GM12878 (cell line): ENCODE data around the gene ZNF616. TPM values are rescaled to one million over a fixed set of nuclear protein-coding genes. Genes with fewer than 3 reads are reported as not detected.

ENCODE experiments used
- BHLHE40 ChIP-seq, 2 experiments: fragments of 450-650 bp in 1 of 2; IDR thresholded peaks; 2 replicates each; pipeline ENCODE4 v1.6.1; 2011 to 2017; ENCODE audit warnings: low read depth in 2 of 2, borderline replicate concordance in 1 of 2, improper control_type of control experiment in 1 of 2, low read length in 1 of 2, mild to moderate bottlenecking in 1 of 2
- EGR1 ChIP-seq, 2 experiments: IDR thresholded peaks; 1 replicate in 1 of 2; 2 replicates in 1 of 2; pipeline ENCODE4 v1.6.1; 2011 to 2012; ENCODE audit warnings: low read depth in 2 of 2, low read length in 2 of 2, borderline replicate concordance in 1 of 2, mild to moderate bottlenecking in 1 of 2, moderate library complexity in 1 of 2
- GATAD2B ChIP-seq: fragments of 450-650 bp; conservative IDR thresholded peaks from 2 replicates; pipeline ENCODE4 v1.6.1; 2017; ENCODE audit warnings: low read depth, mild to moderate bottlenecking, moderate library complexity
- IKZF1 ChIP-seq: fragments of 450-650 bp; conservative IDR thresholded peaks from 2 replicates; pipeline ENCODE4 v1.6.1; 2017; ENCODE audit warnings: antibody characterized with exemption, mild to moderate bottlenecking
- IKZF2 ChIP-seq, 2 experiments: fragments of 450-650 bp; IDR thresholded peaks; 2 replicates each; pipeline ENCODE4 v1.6.1; 2017; ENCODE audit warnings: mild to moderate bottlenecking in 2 of 2, moderate library complexity in 2 of 2
- LARP7 ChIP-seq: fragments of 450-650 bp; IDR thresholded peaks from 2 replicates; pipeline ENCODE4 v1.6.1; 2017; ENCODE audit warnings: mild to moderate bottlenecking
- MTA2 ChIP-seq: fragments of 450-650 bp; IDR thresholded peaks from 2 replicates; pipeline ENCODE4 v1.6.1; 2016; ENCODE audit warnings: low read depth, mild to moderate bottlenecking, moderate library complexity
- POLR2A ChIP-seq: IDR thresholded peaks from 2 replicates; pipeline ENCODE4 v1.6.1; 2011; ENCODE audit warnings: low read depth, mild to moderate bottlenecking, low read length
- RUNX3 ChIP-seq: IDR thresholded peaks from 2 replicates; pipeline ENCODE4 v1.6.1; 2012; ENCODE audit warnings: low read length, inconsistent platforms
- SIN3A ChIP-seq: IDR thresholded peaks from 2 replicates; pipeline ENCODE4 v1.6.1; 2012; ENCODE audit warnings: low read depth, low read length, improper control_type of control experiment
- SMARCA5 ChIP-seq: fragments of 450-650 bp; IDR thresholded peaks from 2 replicates; pipeline ENCODE4 v1.6.1; 2017; ENCODE audit warnings: mild to moderate bottlenecking
- SRF ChIP-seq, 2 experiments: IDR thresholded peaks; 2 replicates each; pipeline ENCODE4 v1.6.1; 2011; ENCODE audit warnings: low read depth in 2 of 2, low read length in 2 of 2, mild to moderate bottlenecking in 1 of 2, moderate library complexity in 1 of 2
- TAF1 ChIP-seq: IDR thresholded peaks from 2 replicates; pipeline ENCODE4 v1.6.1; 2011; ENCODE audit warnings: mild to moderate bottlenecking, low read depth, low read length, borderline replicate concordance
- YY1 ChIP-seq: IDR thresholded peaks from 2 replicates; pipeline ENCODE4 v1.6.1; 2011; ENCODE audit warnings: low read depth, mild to moderate bottlenecking, low read length
- ZNF217 ChIP-seq: fragments of 450-650 bp; IDR thresholded peaks from 2 replicates; pipeline ENCODE4 v1.6.1; 2017; ENCODE audit warnings: antibody characterized with exemption, mild to moderate bottlenecking
- polyA plus RNA-seq, 11 experiments: library from polyadenylated mRNA; depleted of rRNA in 4 of 11; unstranded in 6 of 11; stranded (reverse) in 5 of 11; fragments of >200 nt; fragmentation: Nextera tagmentation in 4 of 11; fragmentation: Illumina TruSeq in 1 of 11; extraction: Ambion mirVana in 4 of 11; extraction: Trizol in 1 of 11; gene quantifications; 1 replicate in 1 of 11; 2 replicates in 10 of 11; pipeline versions ENCODE4 v1.2.1 to v1.2.3, GENCODE V29; 2011 to 2016; ENCODE audit warnings: inconsistent platforms in 2 of 11, missing spikeins in 2 of 11, low read depth in 1 of 11
- total RNA-seq, 4 experiments: library from RNA; depleted of rRNA in 3 of 4; stranded (reverse); fragments of >200 nt in 3 of 4; fragmentation: Illumina TruSeq in 1 of 4; extraction: Trizol in 1 of 4; gene quantifications; 2 replicates each; pipeline versions ENCODE4 v1.2.1 to v1.2.3, GENCODE V29; 2013 to 2021
- TF ChIP-seq, protein P1 (sequence below): fragments of 450-650 bp; IDR thresholded peaks from 2 replicates; pipeline ENCODE4 v1.6.1; 2016; ENCODE audit warnings: mild to moderate bottlenecking, moderate library complexity, borderline replicate concordance
- TF ChIP-seq, protein P2 (sequence below): fragments of 450-650 bp; IDR thresholded peaks from 2 replicates; pipeline ENCODE4 v1.6.1; 2017; ENCODE audit warnings: mild to moderate bottlenecking, moderate library complexity
- TF ChIP-seq, protein P3 (sequence below): fragments of 450-650 bp; IDR thresholded peaks from 2 replicates; pipeline ENCODE4 v1.6.1; 2018; ENCODE audit warnings: mild to moderate bottlenecking, low read depth, moderate library complexity; ENCODE audit not compliant: partially characterized antibody

The ZNF616 gene
- total and polyA plus RNA-seq, 10 of the 15 experiments (the other 5 are each of a cell fraction or from before 2014, with no cell fraction given), result 1.1 to 5.9 (median 3.8) TPM

DNA sequence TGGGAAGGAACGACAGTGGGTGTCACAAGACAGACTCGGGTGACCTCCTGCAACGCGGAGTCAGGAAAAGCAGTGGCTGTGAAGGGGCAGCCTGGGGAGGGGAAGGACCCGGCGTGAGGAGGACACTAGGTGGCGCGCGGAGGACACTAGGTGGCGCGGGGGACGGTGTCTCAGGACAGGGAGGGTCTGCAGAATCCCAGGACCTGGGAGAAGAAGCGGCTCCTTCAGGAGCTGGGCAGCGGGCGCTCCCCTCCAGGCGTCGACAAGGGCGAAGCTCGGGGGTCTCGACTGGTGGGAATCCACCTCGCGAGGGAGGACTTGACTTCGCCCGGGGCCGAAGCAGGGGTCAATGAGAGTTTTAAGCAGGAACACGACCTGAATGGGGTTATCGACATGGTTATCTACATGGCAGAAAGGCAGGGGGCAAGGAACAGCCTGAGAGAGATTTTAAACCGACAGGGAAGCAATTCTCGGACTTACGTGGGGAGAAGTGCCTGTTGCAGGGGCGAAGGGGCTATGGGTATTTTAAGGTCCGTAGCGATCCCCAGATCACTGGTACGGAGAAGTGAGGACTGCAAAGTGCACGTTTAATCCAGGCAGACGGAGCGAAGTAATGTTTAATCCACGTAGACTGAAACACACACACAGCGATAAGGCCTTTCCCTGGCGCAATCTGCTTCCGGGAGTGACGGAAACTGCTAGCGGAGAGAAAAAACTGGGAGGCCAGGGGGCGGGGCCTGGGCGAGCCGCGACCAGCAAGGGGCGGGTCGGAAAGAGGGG lies at the start of gene ZNF616 (continued):
- 0 out of 2 replicates have a peak, but pooled peaks have one; percentile 5 for TF ChIP-seq RUNX3
- TF ChIP-seq, protein P1, sequence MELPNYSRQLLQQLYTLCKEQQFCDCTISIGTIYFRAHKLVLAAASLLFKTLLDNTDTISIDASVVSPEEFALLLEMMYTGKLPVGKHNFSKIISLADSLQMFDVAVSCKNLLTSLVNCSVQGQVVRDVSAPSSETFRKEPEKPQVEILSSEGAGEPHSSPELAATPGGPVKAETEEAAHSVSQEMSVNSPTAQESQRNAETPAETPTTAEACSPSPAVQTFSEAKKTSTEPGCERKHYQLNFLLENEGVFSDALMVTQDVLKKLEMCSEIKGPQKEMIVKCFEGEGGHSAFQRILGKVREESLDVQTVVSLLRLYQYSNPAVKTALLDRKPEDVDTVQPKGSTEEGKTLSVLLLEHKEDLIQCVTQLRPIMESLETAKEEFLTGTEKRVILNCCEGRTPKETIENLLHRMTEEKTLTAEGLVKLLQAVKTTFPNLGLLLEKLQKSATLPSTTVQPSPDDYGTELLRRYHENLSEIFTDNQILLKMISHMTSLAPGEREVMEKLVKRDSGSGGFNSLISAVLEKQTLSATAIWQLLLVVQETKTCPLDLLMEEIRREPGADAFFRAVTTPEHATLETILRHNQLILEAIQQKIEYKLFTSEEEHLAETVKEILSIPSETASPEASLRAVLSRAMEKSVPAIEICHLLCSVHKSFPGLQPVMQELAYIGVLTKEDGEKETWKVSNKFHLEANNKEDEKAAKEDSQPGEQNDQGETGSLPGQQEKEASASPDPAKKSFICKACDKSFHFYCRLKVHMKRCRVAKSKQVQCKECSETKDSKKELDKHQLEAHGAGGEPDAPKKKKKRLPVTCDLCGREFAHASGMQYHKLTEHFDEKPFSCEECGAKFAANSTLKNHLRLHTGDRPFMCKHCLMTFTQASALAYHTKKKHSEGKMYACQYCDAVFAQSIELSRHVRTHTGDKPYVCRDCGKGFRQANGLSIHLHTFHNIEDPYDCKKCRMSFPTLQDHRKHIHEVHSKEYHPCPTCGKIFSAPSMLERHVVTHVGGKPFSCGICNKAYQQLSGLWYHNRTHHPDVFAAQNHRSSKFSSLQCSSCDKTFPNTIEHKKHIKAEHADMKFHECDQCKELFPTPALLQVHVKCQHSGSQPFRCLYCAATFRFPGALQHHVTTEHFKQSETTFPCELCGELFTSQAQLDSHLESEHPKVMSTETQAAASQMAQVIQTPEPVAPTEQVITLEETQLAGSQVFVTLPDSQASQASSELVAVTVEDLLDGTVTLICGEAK, result peak; percentile 95
- TF ChIP-seq BHLHE40 (IDR thresholded peaks at IDR 0.05; ENCODE audit: borderline replicate concordance in 1 of 2, low read depth in 2 of 2, low read length in 1 of 2), result peak; percentile 22 to 50; a peak in 2 of 4 replicates
- 0 out of 2 replicates have a peak, but pooled peaks have one; percentile 41 for TF ChIP-seq YY1
- peak; percentile 71 for TF ChIP-seq POLR2A
- TF ChIP-seq SRF (IDR thresholded peaks at IDR 0.05; ENCODE audit: low read depth in 2 of 2, low read length in 2 of 2), result 0 out of 4 replicates have a peak, but pooled peaks of 1 of the 2 experiments have one; percentile 46
- TF ChIP-seq, protein P2, sequence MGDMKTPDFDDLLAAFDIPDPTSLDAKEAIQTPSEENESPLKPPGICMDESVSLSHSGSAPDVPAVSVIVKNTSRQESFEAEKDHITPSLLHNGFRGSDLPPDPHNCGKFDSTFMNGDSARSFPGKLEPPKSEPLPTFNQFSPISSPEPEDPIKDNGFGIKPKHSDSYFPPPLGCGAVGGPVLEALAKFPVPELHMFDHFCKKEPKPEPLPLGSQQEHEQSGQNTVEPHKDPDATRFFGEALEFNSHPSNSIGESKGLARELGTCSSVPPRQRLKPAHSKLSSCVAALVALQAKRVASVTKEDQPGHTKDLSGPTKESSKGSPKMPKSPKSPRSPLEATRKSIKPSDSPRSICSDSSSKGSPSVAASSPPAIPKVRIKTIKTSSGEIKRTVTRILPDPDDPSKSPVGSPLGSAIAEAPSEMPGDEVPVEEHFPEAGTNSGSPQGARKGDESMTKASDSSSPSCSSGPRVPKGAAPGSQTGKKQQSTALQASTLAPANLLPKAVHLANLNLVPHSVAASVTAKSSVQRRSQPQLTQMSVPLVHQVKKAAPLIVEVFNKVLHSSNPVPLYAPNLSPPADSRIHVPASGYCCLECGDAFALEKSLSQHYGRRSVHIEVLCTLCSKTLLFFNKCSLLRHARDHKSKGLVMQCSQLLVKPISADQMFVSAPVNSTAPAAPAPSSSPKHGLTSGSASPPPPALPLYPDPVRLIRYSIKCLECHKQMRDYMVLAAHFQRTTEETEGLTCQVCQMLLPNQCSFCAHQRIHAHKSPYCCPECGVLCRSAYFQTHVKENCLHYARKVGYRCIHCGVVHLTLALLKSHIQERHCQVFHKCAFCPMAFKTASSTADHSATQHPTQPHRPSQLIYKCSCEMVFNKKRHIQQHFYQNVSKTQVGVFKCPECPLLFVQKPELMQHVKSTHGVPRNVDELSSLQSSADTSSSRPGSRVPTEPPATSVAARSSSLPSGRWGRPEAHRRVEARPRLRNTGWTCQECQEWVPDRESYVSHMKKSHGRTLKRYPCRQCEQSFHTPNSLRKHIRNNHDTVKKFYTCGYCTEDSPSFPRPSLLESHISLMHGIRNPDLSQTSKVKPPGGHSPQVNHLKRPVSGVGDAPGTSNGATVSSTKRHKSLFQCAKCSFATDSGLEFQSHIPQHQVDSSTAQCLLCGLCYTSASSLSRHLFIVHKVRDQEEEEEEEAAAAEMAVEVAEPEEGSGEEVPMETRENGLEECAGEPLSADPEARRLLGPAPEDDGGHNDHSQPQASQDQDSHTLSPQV, result 0 out of 2 replicates have a peak, but pooled peaks have one; percentile 41
- peak; percentile 73 for TF ChIP-seq IKZF1
- 0 out of 2 replicates have a peak, but pooled peaks have one; percentile 20 for TF ChIP-seq LARP7
- 0 out of 2 replicates have a peak, but pooled peaks have one; percentile 9 for TF ChIP-seq MTA2
- peak in 1 of 2 experiments; percentile 24; a peak in 1 of 4 replicates for TF ChIP-seq IKZF2 (IDR thresholded peaks at IDR 0.05)
- 0 out of 2 replicates have a peak, but pooled peaks have one; percentile 31 for TF ChIP-seq GATAD2B
- peak in 1 of 2 experiments; percentile 20; a peak in 1 of 3 replicates for TF ChIP-seq EGR1 (IDR thresholded peaks at IDR 0.05; ENCODE audit: borderline replicate concordance in 1 of 2, low read depth in 2 of 2, low read length in 2 of 2)
- no peak for TF ChIP-seq ZNF217
- peak; percentile 80; the same call in 1 of the 2 replicates for TF ChIP-seq SMARCA5
- TF ChIP-seq, protein P3, sequence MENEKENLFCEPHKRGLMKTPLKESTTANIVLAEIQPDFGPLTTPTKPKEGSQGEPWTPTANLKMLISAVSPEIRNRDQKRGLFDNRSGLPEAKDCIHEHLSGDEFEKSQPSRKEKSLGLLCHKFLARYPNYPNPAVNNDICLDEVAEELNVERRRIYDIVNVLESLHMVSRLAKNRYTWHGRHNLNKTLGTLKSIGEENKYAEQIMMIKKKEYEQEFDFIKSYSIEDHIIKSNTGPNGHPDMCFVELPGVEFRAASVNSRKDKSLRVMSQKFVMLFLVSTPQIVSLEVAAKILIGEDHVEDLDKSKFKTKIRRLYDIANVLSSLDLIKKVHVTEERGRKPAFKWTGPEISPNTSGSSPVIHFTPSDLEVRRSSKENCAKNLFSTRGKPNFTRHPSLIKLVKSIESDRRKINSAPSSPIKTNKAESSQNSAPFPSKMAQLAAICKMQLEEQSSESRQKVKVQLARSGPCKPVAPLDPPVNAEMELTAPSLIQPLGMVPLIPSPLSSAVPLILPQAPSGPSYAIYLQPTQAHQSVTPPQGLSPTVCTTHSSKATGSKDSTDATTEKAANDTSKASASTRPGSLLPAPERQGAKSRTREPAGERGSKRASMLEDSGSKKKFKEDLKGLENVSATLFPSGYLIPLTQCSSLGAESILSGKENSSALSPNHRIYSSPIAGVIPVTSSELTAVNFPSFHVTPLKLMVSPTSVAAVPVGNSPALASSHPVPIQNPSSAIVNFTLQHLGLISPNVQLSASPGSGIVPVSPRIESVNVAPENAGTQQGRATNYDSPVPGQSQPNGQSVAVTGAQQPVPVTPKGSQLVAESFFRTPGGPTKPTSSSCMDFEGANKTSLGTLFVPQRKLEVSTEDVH, result peak; percentile 54
- peak; percentile 69; the same call in 1 of the 2 replicates for TF ChIP-seq SIN3A
- TF ChIP-seq TAF1, result peak; percentile 41; the same call in 1 of the 2 replicates
